Measurements from ENCODE around the gene SNX3.

The SNX3 gene

GRCh38 chr6:108203189-108204112, 57.4 kb downstream of the SNX3 start:
- no peak for DNase-seq

GRCh38 chr6:108200631-108201030, 60.2 kb downstream of the SNX3 start:
- no peak for DNase-seq

- DNase-seq: no peak
Observed at GRCh38 chr6:108200186-108200585, 60.7 kb downstream of the SNX3 start.

GRCh38 chr6:108198761-108199498, 61.9 kb downstream of the SNX3 start:
- DNase-seq: no peak

GRCh38 chr6:108195209-108195608, 65.6 kb downstream of the SNX3 start:
- no peak for DNase-seq

- no peak for DNase-seq
Observed at GRCh38 chr6:108194503-108194902, 66.3 kb downstream of the SNX3 start.

GRCh38 chr6:108193835-108194234, 67.0 kb downstream of the SNX3 start:
- no peak for DNase-seq

- no peak for DNase-seq
Observed at GRCh38 chr6:108193131-108193530, 67.7 kb downstream of the SNX3 start.

GRCh38 chr6:108187519-108187918, 73.3 kb downstream of the SNX3 start:
- DNase-seq: no peak

- DNase-seq: no peak
Observed at GRCh38 chr6:108186226-108186625, 74.6 kb downstream of the SNX3 start.

GRCh38 chr6:108180776-108181175, 80.1 kb downstream of the SNX3 start:
- no peak for DNase-seq

- DNase-seq: no peak
Observed at GRCh38 chr6:108180266-108180665, 80.6 kb downstream of the SNX3 start.

GRCh38 chr6:108179741-108180140, 81.1 kb downstream of the SNX3 start:
- DNase-seq: no peak

GRCh38 chr6:108176281-108177089, 84.4 kb downstream of the SNX3 start:
- no peak for DNase-seq

- DNase-seq: no peak
Observed at GRCh38 chr6:108175592-108176279, 85.1 kb downstream of the SNX3 start.

GRCh38 chr6:108175176-108175591, 85.7 kb downstream of the SNX3 start:
- no peak for DNase-seq

- no peak for DNase-seq
Observed at GRCh38 chr6:108174371-108175175, 86.3 kb downstream of the SNX3 start.

- no peak for DNase-seq
Observed at GRCh38 chr6:108171918-108172516, 88.8 kb downstream of the SNX3 start.

GRCh38 chr6:108171291-108171917, 89.4 kb downstream of the SNX3 start:
- DNase-seq: no peak

All from NCI-H1694 treated with DMSO at 0.1 percent for 48 hours (cell line).